Muscle of arm (tissue), 14 donors: Measurements from ENCODE around the gene NCF2. TPM values are rescaled to one million over a fixed set of nuclear protein-coding genes. Genes with fewer than 3 reads are reported as not detected.
A peak's percentile ranks its signal among the peaks of the same experiment; 100 is the strongest.
"Not testable (repeated sequence)": the region's sequence is repeated elsewhere in the genome, so short reads cannot be mapped to it uniquely, and the experiment has no call there.

Source experiments
- DNase-seq: peaks from one replicate; pipeline ENCODE4 v3.0.0-alpha.2; 2013
- long read RNA-seq, 11 donors: transcript quantifications; one replicate each; lab custom pipeline, GENCODE V29; 2026
- polyA plus RNA-seq, 12 donors: library from polyadenylated mRNA; unstranded; fragments of 120-200 nt; gene quantifications; one replicate each; pipeline ENCODE4 v1.2.1, GENCODE V29; 2013; ENCODE audit not compliant: insufficient read length in 12 of 12

Gene NCF2, protein sequence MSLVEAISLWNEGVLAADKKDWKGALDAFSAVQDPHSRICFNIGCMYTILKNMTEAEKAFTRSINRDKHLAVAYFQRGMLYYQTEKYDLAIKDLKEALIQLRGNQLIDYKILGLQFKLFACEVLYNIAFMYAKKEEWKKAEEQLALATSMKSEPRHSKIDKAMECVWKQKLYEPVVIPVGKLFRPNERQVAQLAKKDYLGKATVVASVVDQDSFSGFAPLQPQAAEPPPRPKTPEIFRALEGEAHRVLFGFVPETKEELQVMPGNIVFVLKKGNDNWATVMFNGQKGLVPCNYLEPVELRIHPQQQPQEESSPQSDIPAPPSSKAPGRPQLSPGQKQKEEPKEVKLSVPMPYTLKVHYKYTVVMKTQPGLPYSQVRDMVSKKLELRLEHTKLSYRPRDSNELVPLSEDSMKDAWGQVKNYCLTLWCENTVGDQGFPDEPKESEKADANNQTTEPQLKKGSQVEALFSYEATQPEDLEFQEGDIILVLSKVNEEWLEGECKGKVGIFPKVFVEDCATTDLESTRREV
- polyA plus RNA-seq: 10 to 100 TPM in 2 of 12 donors, 1 to 10 TPM in 9, not detected in 1; 3.6 to 18.3 (median 4.7) TPM
- long read RNA-seq, donor 1: 0 reads
- long read RNA-seq, donor 2: 0 reads
- long read RNA-seq, donor 3: 0 reads
- long read RNA-seq, donor 4, partial matches to known transcripts: 0 of 1 reads
- long read RNA-seq, donor 4, other reads (novel, unspliced or antisense): 0 of 1 reads
- long read RNA-seq, donor 5, partial matches to known transcripts: 0 of 2 reads
- long read RNA-seq, donor 5, other reads (novel, unspliced or antisense): 0 of 2 reads
- long read RNA-seq, donor 6, partial matches to known transcripts: 0 of 1 reads
- long read RNA-seq, donor 6, other reads (novel, unspliced or antisense): 0 of 1 reads
- long read RNA-seq, donor 7, partial matches to known transcripts: 0 of 1 reads
- long read RNA-seq, donor 7, other reads (novel, unspliced or antisense): 0 of 1 reads
- long read RNA-seq, donor 8: 0 reads
- long read RNA-seq, donor 9: 0 reads
- long read RNA-seq, donor 10, partial matches to known transcripts: 0 of 3 reads
- long read RNA-seq, donor 10, other reads (novel, unspliced or antisense): 0 of 3 reads
- long read RNA-seq, donor 11: 0 reads

- no peak for DNase-seq
Measured at GRCh38 chr1:183590244-183591191, at the start of gene NCF2. TSS of gene NCF2 (minus strand) at chr1:183590459. CDS start at chr1:183590329, 130 bp downstream.

- DNase-seq: no peak
Measured at GRCh38 chr1:183638649-183639387, 48.6 kb upstream of the NCF2 start.

- no peak for DNase-seq
Measured at GRCh38 chr1:183636783-183637182, 46.5 kb upstream of the NCF2 start.

- no peak for DNase-seq
Measured at GRCh38 chr1:183636334-183636682, 46.0 kb upstream of the NCF2 start.

DNA sequence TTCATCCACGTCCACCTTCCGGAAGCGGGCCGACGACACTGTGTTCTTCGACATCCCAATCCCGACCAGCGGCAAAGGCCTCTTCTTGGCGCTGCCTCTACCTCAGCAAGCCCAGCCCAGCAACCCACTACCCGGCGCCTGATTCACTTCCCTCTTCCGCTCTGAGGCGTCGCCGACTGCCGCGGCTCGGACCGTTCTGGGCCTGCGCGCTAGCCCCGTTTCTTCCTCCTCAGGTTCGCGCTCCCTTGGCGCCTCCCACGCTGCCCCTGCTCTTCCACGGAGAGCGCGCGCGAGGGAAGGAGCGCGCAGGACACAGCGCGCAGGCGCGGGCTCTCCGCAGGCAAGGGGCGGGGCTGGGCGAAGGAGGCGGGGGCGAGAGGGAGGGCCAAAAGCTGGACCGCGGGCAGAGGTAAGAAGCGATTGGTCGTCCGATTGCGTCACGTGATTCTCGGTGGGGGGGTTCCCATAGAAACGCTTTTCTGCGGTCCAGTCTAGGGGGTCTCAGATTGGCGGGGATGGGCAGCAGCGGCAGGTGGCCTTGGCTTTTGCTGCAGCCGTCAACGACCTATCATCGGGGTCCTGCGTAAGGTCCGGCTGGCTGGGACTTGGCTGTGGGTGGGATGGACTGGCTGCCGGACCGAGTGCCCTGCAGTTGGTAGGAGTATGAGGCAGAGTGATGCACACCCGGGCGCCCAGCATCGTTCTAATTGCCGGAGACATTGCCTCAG lies 45.5 kb upstream of the NCF2 start, which contains the start of gene ARPC5:
ARPC5 (minus strand) TSS at position 178 of the 728 bp plus-strand sequence; CDS start at position 54, 124 bp downstream.
- DNase-seq: peak; percentile 98

DNA sequence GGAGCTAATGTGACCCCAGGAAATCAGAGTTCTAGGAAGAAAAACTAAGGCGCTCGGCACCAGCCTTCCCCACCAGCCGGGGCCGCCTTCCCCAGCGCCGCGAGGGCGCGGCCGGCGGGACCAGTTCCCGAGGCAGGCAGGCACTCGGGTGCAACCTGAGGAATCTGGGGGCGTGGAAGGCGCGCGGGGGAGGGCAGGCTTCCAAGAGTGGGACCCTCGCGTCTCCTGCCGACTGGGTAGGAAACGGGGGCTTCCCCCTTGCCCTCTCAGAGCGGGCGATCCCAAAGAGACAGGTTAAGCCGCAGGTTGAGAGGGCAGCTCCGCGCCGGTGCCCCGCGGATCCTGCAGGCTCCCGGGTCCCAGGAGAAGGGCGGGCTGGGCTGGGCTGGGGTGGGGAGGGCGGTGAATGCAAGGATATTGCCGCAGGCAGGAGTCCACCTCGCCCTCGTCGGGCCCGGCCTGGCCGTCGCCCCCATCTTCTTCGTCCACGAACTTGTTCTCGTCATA lies 44.9 kb upstream of the NCF2 start:
- DNase-seq: no peak

GRCh38 chr1:183634429-183635065 lies 44.3 kb upstream of the NCF2 start:
- DNase-seq: no peak

- DNase-seq: no peak
Measured at GRCh38 chr1:183633676-183634343, 43.6 kb upstream of the NCF2 start.

GRCh38 chr1:183632964-183633363 lies 42.7 kb upstream of the NCF2 start:
- DNase-seq: no peak

DNA sequence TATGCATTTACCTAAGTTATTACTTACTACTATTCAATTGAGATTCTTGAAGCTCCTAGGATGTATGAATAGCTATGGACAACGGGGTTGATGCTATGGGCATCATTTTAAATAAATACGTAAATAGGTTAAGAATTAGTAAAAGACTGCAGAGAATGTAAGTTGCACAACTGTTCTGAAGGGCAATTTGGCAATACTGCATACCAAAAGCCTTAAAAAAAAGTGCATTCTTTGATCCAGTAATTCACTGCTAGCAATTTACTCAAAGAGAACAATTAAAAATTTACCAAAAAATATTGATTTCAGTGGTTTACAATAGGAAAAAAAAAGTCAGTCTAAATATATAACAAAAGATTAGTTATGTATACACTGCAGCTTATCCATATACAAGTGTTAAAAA lies 41.9 kb upstream of the NCF2 start:
- no peak for DNase-seq

DNA sequence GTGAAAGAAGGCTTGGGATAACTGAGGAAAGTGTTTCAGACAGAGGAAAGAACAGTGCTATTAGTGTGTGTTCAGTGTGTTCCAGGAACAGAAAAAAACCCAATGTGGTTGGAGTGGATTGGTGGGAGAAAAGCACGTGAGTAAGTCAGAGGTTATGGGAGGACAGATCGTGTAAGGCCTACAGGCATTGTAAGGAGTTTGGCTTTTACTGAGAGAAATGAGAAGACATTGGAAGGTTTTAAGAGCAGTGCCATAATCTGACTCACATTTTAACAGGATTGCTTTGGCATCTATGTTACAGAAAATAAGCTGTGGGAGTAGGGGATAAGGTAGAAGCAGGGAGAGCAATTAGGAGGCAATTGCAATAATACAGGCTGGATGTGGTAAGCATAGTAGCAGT lies 40.5 kb upstream of the NCF2 start:
- no peak for DNase-seq

DNA sequence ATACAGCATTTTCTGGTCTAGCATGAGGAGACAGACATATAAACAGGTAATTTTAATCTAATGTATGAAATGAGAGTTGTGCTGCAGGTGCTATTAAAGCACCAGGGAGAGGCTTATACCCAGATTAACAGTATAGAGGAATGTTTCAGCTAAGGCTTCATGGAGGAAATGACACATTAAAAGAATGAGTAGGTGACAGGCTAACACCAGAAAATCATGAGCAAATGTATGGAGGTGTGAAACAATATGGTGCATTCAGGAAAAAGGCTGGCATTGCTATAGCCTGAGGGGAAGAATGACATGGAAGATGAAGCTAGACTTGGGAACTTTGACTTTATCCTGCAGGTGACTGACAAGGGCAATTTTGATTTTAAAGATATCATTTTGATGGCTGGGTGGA lies 38.3 kb upstream of the NCF2 start:
- no peak for DNase-seq

GRCh38 chr1:183626236-183626635 lies 36.0 kb upstream of the NCF2 start:
- not testable (repeated sequence) for DNase-seq

GRCh38 chr1:183622884-183623785 lies 32.9 kb upstream of the NCF2 start:
- DNase-seq: peak; percentile 70

GRCh38 chr1:183622013-183622412 lies 31.8 kb upstream of the NCF2 start:
- DNase-seq: no peak

- DNase-seq: no peak
Measured at GRCh38 chr1:183620311-183620710, 30.1 kb upstream of the NCF2 start.

- no peak for DNase-seq
Measured at GRCh38 chr1:183619781-183620180, 29.5 kb upstream of the NCF2 start.
